Measurements from ENCODE around the gene SETD5. TPM values are rescaled to one million over a fixed set of nuclear protein-coding genes. Genes with fewer than 3 reads are reported as not detected.

Gene SETD5
- total and polyA plus RNA-seq, 2 donors (not counting 3 experiments of a cell fraction or from before 2014, with no cell fraction given): 48.2 to 149 TPM

GRCh38 chr3:9408546-9408945, 11.1 kb downstream of the SETD5 start:
- H3K9me3 ChIP-seq (replicated peaks; ENCODE audit: control insufficient read depth, insufficient read depth, low read length): no peaks in the 10 kb centered on the region
- no peak overlapping the region for H3K4me3 ChIP-seq (replicated peaks in 1 of 3; ENCODE audit: insufficient read depth in 1 of 3, low read depth in 1 of 3, low read length in 3 of 3)
- FAIRE-seq (no peak), DNase-seq (ENCODE audit: low read depth, low spot score) (no peak)
- no peak for TF ChIP-seq JUN (IDR thresholded peaks at IDR 0.05; ENCODE audit: borderline replicate concordance, insufficient read depth, insufficient read length, low read depth)
- no peak for TF ChIP-seq MYC (IDR thresholded peaks at IDR 0.05; ENCODE audit: low read depth, low read length)
- no peaks in the 10 kb centered on the region for H3K27me3 ChIP-seq (ENCODE audit: control insufficient read depth in 2 of 2, insufficient read depth in 2 of 2, low read length in 2 of 2)
- H4K20me1 ChIP-seq (replicated peaks; ENCODE audit: control insufficient read depth, extremely low read depth, insufficient read depth, low read length): peaks cover 53% of the 10 kb centered on the region
- no peak overlapping the region for H3K27ac ChIP-seq (ENCODE audit: insufficient read depth, low read depth, low read length)
- ChIA-PET POLR2A (no interaction called here), CTCF (interaction anchor here (1.2 to 1.6 kb wide), 4 partner anchors 8 to 14 kb away, joined by 3 to 4 read pairs (median 4); no protein-coding TSS in a partner anchor)
- no peak overlapping the region for H3K9ac ChIP-seq (replicated peaks; ENCODE audit: extremely low read depth, insufficient read depth, low read length)
- peaks cover 9% of the 10 kb centered on the region for H3K4me1 ChIP-seq (ENCODE audit: control insufficient read depth, extremely low read depth, insufficient read depth, low read length)
- dilution Hi-C loops (cut with MboI; ENCODE audit: extremely low pct_ligation_motif_present, low sequenced_read_pairs) (no loop called here), intact Hi-C loops (cut with micrococcal nuclease) (no loop called here)
- no TSS peak for BruUV-seq (replicated peaks)
- no peaks in the 10 kb centered on the region for H3K36me3 ChIP-seq (ENCODE audit: control insufficient read depth in 2 of 2, extremely low read depth in 1 of 2, insufficient read depth in 2 of 2, low read length in 2 of 2)
- H3K79me2 ChIP-seq (ENCODE audit: control insufficient read depth, insufficient read depth, low read length): peaks cover 100% of the 10 kb centered on the region
- H3K9me1 ChIP-seq (replicated peaks; ENCODE audit: control insufficient read depth, extremely low read depth, insufficient read depth, low read length): no peaks in the 10 kb centered on the region
- no peak overlapping the region for H2AFZ ChIP-seq (ENCODE audit: low read depth, low read length)
- H3K4me2 ChIP-seq (ENCODE audit: insufficient read depth, low read length): no peak overlapping the region

GRCh38 chr3:9409981-9410854, 12.8 kb downstream of the SETD5 start:
- POLR2A ChIA-PET: no interaction called here
- H3K4me2 ChIP-seq (ENCODE audit: insufficient read depth, low read length): no peak overlapping the region
- TF ChIP-seq FOS (IDR thresholded peaks at IDR 0.05; ENCODE audit: borderline replicate concordance, insufficient read depth, low read length): no peak
- TF ChIP-seq POLR2AphosphoS5 (IDR thresholded peaks at IDR 0.05; ENCODE audit: insufficient read depth, low read depth, low read length): no peak
- TF ChIP-seq MAX (IDR thresholded peaks at IDR 0.05; ENCODE audit: insufficient read depth, insufficient read length): no peak
- no peak for TF ChIP-seq MYC (IDR thresholded peaks at IDR 0.05; ENCODE audit: low read depth, low read length)
- no peak for TF ChIP-seq CTCF (IDR thresholded peaks at IDR 0.05; ENCODE audit: extremely low read depth in 1 of 2, insufficient read depth in 1 of 2, low read depth in 1 of 2, low read length in 2 of 2)
- no peak for TF ChIP-seq POLR2A (IDR thresholded peaks at IDR 0.05; ENCODE audit: low read depth, low read length)
- no peak for TF ChIP-seq GATA2 (IDR thresholded peaks at IDR 0.05; ENCODE audit: insufficient read depth, insufficient read length, low read depth, low read length)
- H3K4me3 ChIP-seq (replicated peaks in 1 of 3; ENCODE audit: insufficient read depth in 1 of 3, low read depth in 1 of 3, low read length in 3 of 3): no peak overlapping the region
- no TSS peak for BruUV-seq (replicated peaks)
- CTCF ChIA-PET: interaction anchor here (0.8 to 1.2 kb wide), 3 partner anchors 9 to 11 kb away, joined by 3 to 4 read pairs (median 3); no protein-coding TSS in a partner anchor
- H2AFZ ChIP-seq (ENCODE audit: low read depth, low read length): no peak overlapping the region
- H3K9ac ChIP-seq (replicated peaks; ENCODE audit: extremely low read depth, insufficient read depth, low read length): no peak overlapping the region
- no peak for DNase-seq (ENCODE audit: low read depth, low spot score)
- intact Hi-C loops (cut with micrococcal nuclease) (no loop called here), dilution Hi-C loops (cut with MboI; ENCODE audit: extremely low pct_ligation_motif_present, low sequenced_read_pairs) (no loop called here)
- H3K36me3 ChIP-seq (ENCODE audit: control insufficient read depth in 2 of 2, extremely low read depth in 1 of 2, insufficient read depth in 2 of 2, low read length in 2 of 2): no peaks in the 10 kb centered on the region
- H3K27me3 ChIP-seq (ENCODE audit: control insufficient read depth in 2 of 2, insufficient read depth in 2 of 2, low read length in 2 of 2): no peaks in the 10 kb centered on the region
- FAIRE-seq: no peak
- no peaks in the 10 kb centered on the region for H3K9me3 ChIP-seq (replicated peaks; ENCODE audit: control insufficient read depth, insufficient read depth, low read length)
- H4K20me1 ChIP-seq (replicated peaks; ENCODE audit: control insufficient read depth, extremely low read depth, insufficient read depth, low read length): peaks cover 48% of the 10 kb centered on the region
- no peaks in the 10 kb centered on the region for H3K4me1 ChIP-seq (ENCODE audit: control insufficient read depth, extremely low read depth, insufficient read depth, low read length)
- H3K9me1 ChIP-seq (replicated peaks; ENCODE audit: control insufficient read depth, extremely low read depth, insufficient read depth, low read length): no peaks in the 10 kb centered on the region
- H3K27ac ChIP-seq (ENCODE audit: insufficient read depth, low read depth, low read length): no peak overlapping the region
- H3K79me2 ChIP-seq (ENCODE audit: control insufficient read depth, insufficient read depth, low read length): peaks cover 100% of the 10 kb centered on the region

All from endothelial cell of umbilical vein (primary cell).